H1 (cell line): ENCODE results near the gene DENND11. TPM values are rescaled to one million over a fixed set of nuclear protein-coding genes. Genes with fewer than 3 reads are reported as not detected.

Experiments used
- CBX5 ChIP-seq: fragments of 300-800, 300-1000 bp; sonication (generic); IDR thresholded peaks from 2 replicates; pipeline ENCODE4 v1.7.1; 2016; ENCODE audit warnings: antibody characterized with exemption, low read length, low read depth
- JUN ChIP-seq: IDR thresholded peaks from 2 replicates; pipeline ENCODE4 v1.6.1; 2011; ENCODE audit warnings: low read depth, mild to moderate bottlenecking, improper control_type of control experiment, low read length
- POU5F1 ChIP-seq: IDR thresholded peaks from 2 replicates; pipeline ENCODE4 v1.6.1; 2011; ENCODE audit warnings: low read depth, mild to moderate bottlenecking, low read length, moderate library complexity
- SAP30 ChIP-seq: fragments of 300-600 bp; sonication (generic); IDR thresholded peaks from 2 replicates; pipeline ENCODE4 v1.7.1; 2012; ENCODE audit warnings: low read length, moderate library complexity, mild to moderate bottlenecking, inconsistent platforms; ENCODE audit not compliant: insufficient read depth, insufficient replicate concordance
- TEAD4 ChIP-seq: IDR thresholded peaks from 2 replicates; pipeline ENCODE4 v1.6.1; 2012; ENCODE audit warnings: low read depth, low read length, inconsistent platforms, mixed read lengths
- YY1 ChIP-seq: IDR thresholded peaks from 2 replicates; pipeline ENCODE4 v1.6.1; 2011; ENCODE audit warnings: low read depth, mild to moderate bottlenecking, low read length
- polyA plus RNA-seq, 7 experiments: library from polyadenylated mRNA; depleted of rRNA in 3 of 7; stranded (reverse) in 5 of 7; unstranded in 2 of 7; fragments of >200 nt in 5 of 7; fragments of 200-250 nt in 2 of 7; gene quantifications; 1 replicate in 5 of 7; 2 replicates in 1 of 7; 4 replicates in 1 of 7; pipeline versions ENCODE4 v1.2.1 to v1.2.3, GENCODE V29; 2011 to 2013; ENCODE audit warnings: missing spikeins in 2 of 7, mixed read lengths in 2 of 7
- total RNA-seq: library from RNA; stranded (reverse); fragmentation: NEBNext Ultra II Directional; extraction: Animal tissue kit (Norgen Biotek cat#: 25700); gene quantifications from 2 replicates; pipeline ENCODE4 v1.2.1, GENCODE V29; 2021
- TF ChIP-seq, protein P1 (sequence below): IDR thresholded peaks from 2 replicates; pipeline ENCODE4 v1.6.1; 2012; ENCODE audit warnings: inconsistent platforms

The DENND11 gene
- total and polyA plus RNA-seq, 2 of the 8 experiments (the other 6 are each of a cell fraction or from before 2014, with no cell fraction given), result 8.0 to 26.8 TPM

DNA sequence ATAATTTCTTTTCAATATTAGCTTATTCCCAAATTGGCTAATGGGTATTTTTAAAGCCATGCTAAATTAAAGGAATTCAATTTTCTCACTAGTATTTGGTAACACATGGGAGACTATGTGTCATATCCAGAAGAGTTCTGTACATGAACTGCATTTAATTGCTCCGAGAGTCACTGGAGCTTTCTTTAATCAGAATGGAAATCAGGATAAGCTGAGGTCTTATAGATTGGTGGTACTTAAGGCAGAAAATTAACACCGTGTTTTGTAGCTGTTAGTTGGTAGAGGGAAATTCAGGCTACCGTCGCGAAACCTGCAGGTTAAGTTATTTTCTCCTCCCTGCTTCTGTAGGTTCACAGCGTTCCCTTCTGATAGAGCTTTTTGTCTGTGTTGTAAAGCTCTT lies 6.4 kb upstream of the DENND11 start, which contains the start of gene WEE2 (continued):
- no peak for TF ChIP-seq POU5F1
- no peak for TF ChIP-seq YY1
- no peak for TF ChIP-seq SAP30
- no peak for TF ChIP-seq CBX5
- TF ChIP-seq JUN, result no peak
- no peak for TF ChIP-seq TEAD4
- TF ChIP-seq, protein P1, sequence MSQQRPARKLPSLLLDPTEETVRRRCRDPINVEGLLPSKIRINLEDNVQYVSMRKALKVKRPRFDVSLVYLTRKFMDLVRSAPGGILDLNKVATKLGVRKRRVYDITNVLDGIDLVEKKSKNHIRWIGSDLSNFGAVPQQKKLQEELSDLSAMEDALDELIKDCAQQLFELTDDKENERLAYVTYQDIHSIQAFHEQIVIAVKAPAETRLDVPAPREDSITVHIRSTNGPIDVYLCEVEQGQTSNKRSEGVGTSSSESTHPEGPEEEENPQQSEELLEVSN, result no peak
